Esophagus squamous epithelium (tissue), 5 donors: ENCODE data around the gene JPH2. TPM values are rescaled to one million over a fixed set of nuclear protein-coding genes. Genes with fewer than 3 reads are reported as not detected.

Experiments
- DNase-seq: peaks from one replicate; lab custom pipeline; 2025; lab: John Stamatoyannopoulos, UW
- H3K27ac ChIP-seq, 4 donors: fragments of 200-600 bp; sonication (generic); one replicate each; pipeline ENCODE4 v1.5.1; 2016 to 2019; ENCODE audit warnings: mild to moderate bottlenecking in 1 of 4
- H3K27me3 ChIP-seq, 4 donors: fragments of 200-600 bp; sonication (generic); 1 replicate in 3 of 4; 2 replicates in 1 of 4; pipeline versions ENCODE4 v1.5.1 to v1.6.0; 2017 to 2021; ENCODE audit warnings: antibody characterized with exemption in 1 of 4
- H3K36me3 ChIP-seq, 3 donors: fragments of 200-600 bp; sonication (generic); one replicate each; pipeline ENCODE4 v1.5.1; 2016 to 2019
- H3K4me1 ChIP-seq, 3 donors: fragments of 200-600 bp; sonication (generic); one replicate each; pipeline ENCODE4 v1.5.1; 2017 to 2019
- H3K4me3 ChIP-seq, 4 donors: fragments of 200-600 bp; sonication (generic); 1 replicate in 3 of 4; 2 replicates in 1 of 4; pipeline ENCODE4 v1.5.1; 2016 to 2019; ENCODE audit warnings: mild to moderate bottlenecking in 2 of 4, moderate library complexity in 1 of 4
- H3K9me3 ChIP-seq, 3 donors: fragments of 200-600 bp; sonication (generic); one replicate each; pipeline ENCODE4 v1.5.1; 2016 to 2019
- CTCF ChIP-seq, 6 experiments: fragments of 450-650 bp in 4 of 6; fragments of 200-600 bp in 2 of 6; sonication (generic) in 2 of 6; IDR thresholded peaks; one replicate each; pipeline ENCODE4 v1.5.1; 2016 to 2019; ENCODE audit warnings: antibody characterized with exemption in 6 of 6, mild to moderate bottlenecking in 4 of 6, moderate library complexity in 4 of 6
- POLR2A ChIP-seq, 4 donors: fragments of 450-650 bp; IDR thresholded peaks; one replicate each; pipeline ENCODE4 v1.6.1; 2017; ENCODE audit warnings: antibody characterized with exemption in 4 of 4, mild to moderate bottlenecking in 4 of 4, moderate library complexity in 3 of 4
- WGBS, 2 donors: methylation state at CpG; one replicate each; pipeline ENCODE4 v1.1.5; 2018; 5-methylcytosine and 5-hydroxymethylcytosine counted together
- intact Hi-C: fragments of 100-400 bp; cut with DNase I; formaldehyde crosslinking; loops from one replicate; pipeline ENCODE4 v1.15.0; 2022
- total RNA-seq, 4 donors: library from RNA; depleted of rRNA; stranded (reverse); fragments of >200 nt; gene quantifications; one replicate each; pipeline ENCODE4 v1.1.0, GENCODE V29; 2016
- donor health status: DM: yes; HTN: yes; CAD: no.

Gene JPH2
- total RNA-seq, 4 donors from 2014 or later, result 2.4 to 32.0 (median 6.8) TPM

- Histone ChIP-seq H3K4me1 (peaks cover 0 to 22% (median 2%) of the 10 kb centered on the region in 3 donors), H3K36me3 (no peaks in the 10 kb centered on the region), H3K27me3 (peaks cover 0 to 40% (median 0%) of the 10 kb centered on the region in 4 donors), H3K4me3 (no peak overlapping the region), H3K9me3 (no peaks in the 10 kb centered on the region), H3K27ac (peak overlapping the region in 3 of 4 donors; percentile 0 to 25 (median 10))
- intact Hi-C loops, result loop anchor here (5.0 to 10.0 kb wide), 2 partner anchors 75 to 197 kb away; partner anchors contain the start of gene FITM2
- 78 to 82% methylated on average over 7 to 8 of the region's 8 CpGs for WGBS, 2 donors
- no peak for DNase-seq
- no peak for TF ChIP-seq POLR2A (IDR thresholded peaks at IDR 0.05)
- no peak for TF ChIP-seq CTCF (IDR thresholded peaks at IDR 0.05)
These were observed 69.4 kb downstream of the JPH2 start for GRCh38 chr20:44117296-44118184.

- peak overlapping the region in 3 of 4 donors; percentile 34 to 42 (median 35) for H3K27ac ChIP-seq
- TF ChIP-seq CTCF (IDR thresholded peaks at IDR 0.05), result no peak
- no peak for TF ChIP-seq POLR2A (IDR thresholded peaks at IDR 0.05)
- no peak for DNase-seq
- no peaks in the 10 kb centered on the region for H3K9me3 ChIP-seq
- 28 to 40% methylated on average over 2 to 3 of the region's 76 CpGs for WGBS, 2 donors
- H3K4me3 ChIP-seq, result no peak overlapping the region
- H3K36me3 ChIP-seq, result no peaks in the 10 kb centered on the region
- peaks cover 2 to 30% (median 11%) of the 10 kb centered on the region in 3 donors for H3K4me1 ChIP-seq
- intact Hi-C loops, result loop anchor here (5.0 to 10.0 kb wide), 2 partner anchors 76 to 199 kb away; partner anchors contain the start of gene FITM2
- peaks cover 0 to 30% (median 0%) of the 10 kb centered on the region in 4 donors for H3K27me3 ChIP-seq
These were observed 71.0 kb downstream of the JPH2 start for GRCh38 chr20:44115762-44116644.

GRCh38 chr20:44115181-44115580, 71.8 kb downstream of the JPH2 start:
- Histone ChIP-seq H3K4me1 (peaks cover 2 to 30% (median 11%) of the 10 kb centered on the region in 3 donors), H3K36me3 (no peaks in the 10 kb centered on the region), H3K27ac (peak overlapping the region in 1 of 4 donors; percentile 34), H3K4me3 (no peak overlapping the region), H3K27me3 (peaks cover 0 to 38% (median 0%) of the 10 kb centered on the region in 4 donors), H3K9me3 (no peaks in the 10 kb centered on the region)
- intact Hi-C loops, result loop anchor here (5.0 to 10.0 kb wide), 2 partner anchors 77 to 200 kb away; partner anchors contain the start of gene FITM2
- 95 to 97% methylated on average over 3 to 5 of the region's 7 CpGs for WGBS, 2 donors
- TF ChIP-seq POLR2A (IDR thresholded peaks at IDR 0.05), result no peak
- no peak for TF ChIP-seq CTCF (IDR thresholded peaks at IDR 0.05)
- DNase-seq, result no peak

GRCh38 chr20:44113618-44114376, 73.2 kb downstream of the JPH2 start:
- intact Hi-C loops, result loop anchor here (10.0 kb wide), 1 partner anchor 201 kb away; the partner anchor contains the start of gene FITM2
- no peak for TF ChIP-seq CTCF (IDR thresholded peaks at IDR 0.05)
- TF ChIP-seq POLR2A (IDR thresholded peaks at IDR 0.05), result no peak
- no peak for DNase-seq
- Histone ChIP-seq H3K27me3 (peaks cover 0 to 40% (median 0%) of the 10 kb centered on the region in 4 donors), H3K36me3 (no peaks in the 10 kb centered on the region), H3K27ac (peak overlapping the region in 3 of 4 donors; percentile 25 to 58 (median 25)), H3K4me3 (no peak overlapping the region), H3K9me3 (no peaks in the 10 kb centered on the region), H3K4me1 (peaks cover 2 to 30% (median 11%) of the 10 kb centered on the region in 3 donors)
- WGBS, 2 donors, result 63 to 73% methylated on average over 7 to 8 of the region's 8 CpGs
